BJ (cell line): ENCODE data around the gene DIS3L. TPM values are rescaled to one million over a fixed set of nuclear protein-coding genes. Genes with fewer than 3 reads are reported as not detected.
"Not testable (repeated sequence)": the region's sequence is repeated elsewhere in the genome, so short reads cannot be mapped to it uniquely, and the experiment has no call there.

Experiments
- CTCF ChIA-PET: fragments of 350-600 bp; formaldehyde crosslinking; extraction: SDS; loops from one replicate; lab custom pipeline; 2021; ENCODE audit warnings: antibody characterized with exemption, inconsistent platforms; lab: Yijun Ruan, JAX
- POLR2A ChIA-PET: fragments of 300-600 bp; sonication (Branson Sonifier 250); formaldehyde crosslinking; extraction: SDS; loops from one replicate; lab custom pipeline; 2021; ENCODE audit warnings: antibody characterized with exemption; lab: Charles Lee
- DNase-seq: peaks from one replicate; pipeline ENCODE4 v3.0.0-alpha.2; 2011; ENCODE audit warnings: low read depth
- H3K27me3 ChIP-seq: 2 replicates; pipeline ENCODE4 v1.6.0; 2011; ENCODE audit warnings: low read length; ENCODE audit not compliant: control insufficient read depth, insufficient read depth
- H3K36me3 ChIP-seq: 2 replicates; pipeline ENCODE4 v1.5.1; 2011; ENCODE audit warnings: low read length; ENCODE audit not compliant: control insufficient read depth, insufficient read depth
- H3K4me3 ChIP-seq: 2 replicates; pipeline ENCODE4 v1.5.1; 2011; ENCODE audit warnings: low read depth, mild to moderate bottlenecking, control low read depth, low read length
- polyA plus RNA-seq: library from polyadenylated mRNA; depleted of rRNA; stranded (reverse); fragments of >200 nt; gene quantifications from 2 replicates; pipeline ENCODE4 v1.2.3, GENCODE V29; 2011
- TF ChIP-seq, protein P1 (sequence below): IDR thresholded peaks from 2 replicates; pipeline ENCODE4 v1.5.1; 2011; ENCODE audit warnings: low read depth, mild to moderate bottlenecking, control low read depth, inconsistent platforms, low read length, moderate library complexity; ENCODE audit not compliant: insufficient read depth

Gene DIS3L
- polyA plus RNA-seq, 1 experiment: 9.2 TPM

DNA sequence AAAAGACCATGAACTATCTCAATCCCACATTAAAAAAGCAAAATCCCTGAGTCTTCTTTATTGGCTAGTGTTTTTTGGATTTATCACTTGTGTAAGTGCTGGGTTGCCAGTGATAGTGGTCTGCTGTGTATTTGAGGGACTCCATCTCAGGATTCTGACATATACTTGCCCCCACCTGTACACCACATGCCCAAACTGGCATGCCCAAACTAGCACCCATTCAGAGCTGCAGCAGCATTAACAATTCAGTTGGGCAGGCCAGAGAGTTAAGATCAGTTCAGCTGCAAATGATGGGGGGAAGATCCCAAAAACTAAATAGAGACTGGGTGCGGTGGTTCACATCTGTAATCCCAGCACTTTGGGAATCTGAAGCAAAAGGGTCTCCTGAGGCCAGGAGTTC is 69.4 kb downstream of the DIS3L start:
- Histone ChIP-seq H3K27me3 (no peaks in the 10 kb centered on the region), H3K4me3 (no peak overlapping the region), H3K36me3 (no peaks in the 10 kb centered on the region)
- DNase-seq: no peak
- TF ChIP-seq, protein P1, sequence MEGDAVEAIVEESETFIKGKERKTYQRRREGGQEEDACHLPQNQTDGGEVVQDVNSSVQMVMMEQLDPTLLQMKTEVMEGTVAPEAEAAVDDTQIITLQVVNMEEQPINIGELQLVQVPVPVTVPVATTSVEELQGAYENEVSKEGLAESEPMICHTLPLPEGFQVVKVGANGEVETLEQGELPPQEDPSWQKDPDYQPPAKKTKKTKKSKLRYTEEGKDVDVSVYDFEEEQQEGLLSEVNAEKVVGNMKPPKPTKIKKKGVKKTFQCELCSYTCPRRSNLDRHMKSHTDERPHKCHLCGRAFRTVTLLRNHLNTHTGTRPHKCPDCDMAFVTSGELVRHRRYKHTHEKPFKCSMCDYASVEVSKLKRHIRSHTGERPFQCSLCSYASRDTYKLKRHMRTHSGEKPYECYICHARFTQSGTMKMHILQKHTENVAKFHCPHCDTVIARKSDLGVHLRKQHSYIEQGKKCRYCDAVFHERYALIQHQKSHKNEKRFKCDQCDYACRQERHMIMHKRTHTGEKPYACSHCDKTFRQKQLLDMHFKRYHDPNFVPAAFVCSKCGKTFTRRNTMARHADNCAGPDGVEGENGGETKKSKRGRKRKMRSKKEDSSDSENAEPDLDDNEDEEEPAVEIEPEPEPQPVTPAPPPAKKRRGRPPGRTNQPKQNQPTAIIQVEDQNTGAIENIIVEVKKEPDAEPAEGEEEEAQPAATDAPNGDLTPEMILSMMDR: no peak
- POLR2A ChIA-PET: no interaction called here
- CTCF ChIA-PET: no interaction called here

DNA sequence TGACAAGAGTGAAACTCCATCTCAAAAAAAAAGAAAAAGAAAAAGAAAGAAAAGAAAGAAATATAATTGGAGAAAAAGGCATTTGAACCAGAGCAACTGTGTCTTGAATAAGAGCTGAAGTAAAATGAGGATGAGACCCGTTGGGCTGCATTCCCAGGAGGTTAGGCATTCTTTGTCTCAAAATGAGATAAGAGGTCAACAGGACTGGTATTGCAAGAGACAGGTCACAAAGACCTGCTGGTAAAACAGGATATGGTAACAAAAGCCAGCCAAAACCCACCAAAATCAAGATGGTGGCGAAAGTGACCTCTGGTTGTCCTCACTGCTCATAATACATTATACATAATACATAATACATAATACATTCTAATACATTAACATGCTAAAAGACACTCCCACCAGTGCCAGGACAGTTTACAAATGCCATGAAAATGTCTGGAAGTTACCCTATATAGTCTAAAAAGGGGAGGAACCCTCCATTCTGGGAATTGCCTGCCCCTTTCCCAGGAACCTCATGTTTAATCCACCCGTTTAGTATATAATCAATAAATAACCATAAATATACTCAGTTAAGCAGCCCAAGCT is 71.7 kb downstream of the DIS3L start:
- H3K27me3 ChIP-seq: no peaks in the 10 kb centered on the region
- ChIA-PET POLR2A (interaction anchor here (0.6 kb wide), 1 partner anchor 134 kb away, joined by 6 read pairs; no protein-coding TSS in a partner anchor), CTCF (no interaction called here)
- TF ChIP-seq, protein P1: no peak
- no peaks in the 10 kb centered on the region for H3K36me3 ChIP-seq
- no peak for DNase-seq
- H3K4me3 ChIP-seq: no peak overlapping the region

DNA sequence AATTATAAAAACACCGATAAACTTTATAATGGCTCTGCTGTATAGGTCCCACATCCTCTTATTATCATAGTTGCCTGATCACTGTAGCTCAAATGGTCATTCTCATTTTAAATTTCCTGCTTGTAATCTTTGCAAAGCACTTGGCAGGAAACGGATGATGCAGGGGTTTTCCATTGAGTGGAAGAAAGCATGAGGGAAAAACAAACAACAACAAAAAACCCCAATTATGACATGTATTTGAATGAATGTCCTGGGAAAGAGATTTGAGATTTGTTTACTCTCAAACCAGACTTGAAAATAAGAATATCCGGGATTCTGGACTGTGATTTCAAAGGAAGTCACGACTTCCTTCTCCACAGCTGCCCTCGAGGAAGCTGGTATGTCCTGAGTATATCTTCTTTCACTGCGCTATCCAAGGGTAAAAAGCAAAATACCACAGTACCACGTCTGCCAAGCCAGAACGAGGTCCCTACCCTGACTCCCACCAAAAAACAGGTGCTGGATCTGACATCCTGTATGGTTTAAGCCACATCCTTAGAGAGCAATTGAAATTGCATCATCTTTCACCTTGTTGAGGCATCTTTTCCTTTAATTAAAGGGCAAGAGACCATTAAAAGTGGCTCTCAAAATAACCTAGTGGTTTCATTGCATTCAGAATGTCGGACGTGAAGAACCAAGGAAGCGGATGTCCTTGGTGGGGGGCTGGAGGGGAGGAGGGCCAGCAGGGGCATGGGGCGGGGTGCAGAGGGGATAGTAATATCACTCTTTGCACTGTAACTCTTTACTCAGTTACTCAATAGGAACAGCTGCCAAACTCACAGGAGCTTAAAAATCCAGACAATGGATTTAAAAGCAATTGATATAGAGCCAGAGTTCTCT is 76.6 kb downstream of the DIS3L start:
- ChIA-PET POLR2A (interaction anchor here (0.7 kb wide), 1 partner anchor 472 kb away, joined by 3 read pairs; no protein-coding TSS in a partner anchor), CTCF (interaction anchor here (1.9 to 2.2 kb wide), 2 partner anchors 16 to 127 kb away, joined by 7 read pairs; partner anchors contain the start of gene SNAPC5)
- no peak for DNase-seq
- TF ChIP-seq, protein P1: no peak
- H3K4me3 ChIP-seq: no peak overlapping the region
- no peaks in the 10 kb centered on the region for H3K27me3 ChIP-seq
- H3K36me3 ChIP-seq: no peaks in the 10 kb centered on the region

DNA sequence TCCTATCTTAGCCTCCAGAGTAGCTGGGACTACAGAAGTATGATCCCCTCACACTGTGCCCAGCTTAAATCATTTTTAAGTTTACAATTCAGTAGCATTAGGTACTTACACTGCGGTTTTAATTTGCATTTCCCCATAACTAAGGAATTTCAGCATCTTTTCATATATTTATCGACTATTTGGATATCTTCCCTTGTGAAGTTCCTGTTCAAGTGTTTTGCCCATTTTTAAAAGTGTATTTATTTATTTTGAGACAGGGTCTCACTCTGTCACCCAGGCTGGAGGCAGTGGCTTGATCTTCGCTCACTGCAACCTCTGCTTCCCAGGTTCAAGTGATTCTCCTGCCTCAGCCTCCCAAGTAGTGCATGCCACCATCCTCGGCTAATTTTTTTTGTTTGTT is 80.8 kb downstream of the DIS3L start:
- TF ChIP-seq, protein P1: no peak
- POLR2A ChIA-PET: no interaction called here
- Histone ChIP-seq H3K36me3 (no peaks in the 10 kb centered on the region), H3K27me3 (no peaks in the 10 kb centered on the region), H3K4me3 (no peak overlapping the region)
- DNase-seq: no peak
- CTCF ChIA-PET: interaction anchor here (1.0 kb wide), 1 partner anchor 123 kb away, joined by 5 read pairs; the partner anchor contains the start of gene SNAPC5

DNA sequence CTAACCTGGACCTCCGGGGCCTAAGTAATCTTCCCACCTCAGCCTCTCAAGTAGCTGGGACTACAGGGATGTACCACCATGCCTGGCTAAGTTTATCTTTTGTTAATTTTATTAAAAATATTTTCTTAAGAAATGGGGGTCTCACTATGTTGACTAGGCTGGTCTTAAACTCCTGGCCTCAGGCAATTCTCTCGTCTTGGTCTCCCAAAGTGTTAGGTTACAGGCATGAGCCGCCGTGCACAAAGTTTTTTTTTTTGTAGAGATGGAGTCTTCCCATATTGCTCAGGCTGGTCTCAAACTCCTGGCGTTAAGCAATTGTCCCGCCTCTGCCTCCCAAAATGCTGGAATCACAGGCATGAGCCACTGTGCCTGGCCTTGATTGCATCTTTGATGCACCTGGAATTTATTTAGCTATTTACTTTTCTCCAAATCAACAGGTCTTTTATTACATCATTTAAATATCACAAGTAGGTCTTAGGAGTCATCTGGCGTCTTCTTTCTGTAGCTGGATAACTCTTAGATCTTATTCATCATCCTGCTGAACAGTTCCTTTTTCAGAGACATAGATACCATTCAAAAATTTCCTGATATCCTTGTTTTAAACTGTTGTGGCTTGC is 85.6 kb downstream of the DIS3L start:
- no peaks in the 10 kb centered on the region for H3K36me3 ChIP-seq
- no peaks in the 10 kb centered on the region for H3K27me3 ChIP-seq
- POLR2A ChIA-PET: no interaction called here
- CTCF ChIA-PET: no interaction called here
- no peak overlapping the region for H3K4me3 ChIP-seq
- TF ChIP-seq, protein P1: no peak
- DNase-seq: no peak

DNA sequence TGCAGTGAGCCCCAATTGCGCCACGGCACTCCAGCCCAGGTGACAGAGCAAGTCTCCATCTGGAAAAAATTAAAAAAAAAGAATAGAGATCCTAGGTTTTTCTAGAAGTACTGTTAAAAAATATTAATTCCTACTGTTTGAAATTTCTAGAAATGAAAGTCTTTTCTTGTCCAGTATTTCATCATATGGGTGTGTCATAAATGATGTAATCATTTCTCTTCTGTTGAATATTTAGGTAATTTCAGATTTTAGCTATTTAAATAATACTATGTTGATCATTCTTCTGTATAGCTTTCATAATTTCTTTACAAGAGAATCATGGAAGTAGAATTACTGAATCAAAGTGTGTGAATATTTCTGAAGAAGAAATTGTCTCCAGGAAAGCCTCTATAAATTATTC is 88.0 kb downstream of the DIS3L start:
- CTCF ChIA-PET: interaction anchor here (0.7 kb wide), 1 partner anchor 249 kb away, joined by 3 read pairs; no protein-coding TSS in a partner anchor

More for the DNA sequence above, 88.0 kb downstream of the DIS3L start:
- H3K36me3 ChIP-seq, H3K27me3 ChIP-seq, H3K4me3 ChIP-seq, POLR2A ChIA-PET, DNase-seq: not testable (repeated sequence)
